Measurements from ENCODE around the gene EPYC. TPM values are rescaled to one million over a fixed set of nuclear protein-coding genes. Genes with fewer than 3 reads are reported as not detected.

EPYC gene
- total and polyA plus RNA-seq, 12 donors = 0.78 TPM; not detected in 11

DNA sequence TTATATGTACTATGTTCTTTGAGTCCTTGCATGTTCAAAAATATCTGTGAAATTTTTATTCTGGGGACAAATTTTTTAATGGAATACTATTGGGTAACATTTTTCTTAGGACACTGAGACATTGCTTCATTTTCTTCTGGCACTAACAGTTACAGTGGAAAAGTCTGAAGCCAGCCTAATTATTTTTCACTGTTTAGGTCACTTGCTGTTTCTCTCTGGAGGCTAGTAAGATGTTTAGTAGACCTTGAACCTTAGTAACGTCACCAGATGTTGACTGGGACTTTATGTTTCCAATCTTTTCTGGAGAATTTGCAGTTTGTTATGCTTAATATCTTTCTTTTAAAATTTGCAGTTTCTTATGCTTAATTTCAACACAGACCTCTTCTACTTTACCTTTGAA lies 12.3 kb upstream of the EPYC start:
- no peaks in the 10 kb centered on the region for H3K4me1 ChIP-seq (replicated peaks in 1 of 2)
- H3K27me3 ChIP-seq = no peaks in the 10 kb centered on the region
- no peaks in the 10 kb centered on the region for H3K36me3 ChIP-seq (replicated peaks in 1 of 2)
- no peak for DNase-seq
- no peak overlapping the region for H3K4me3 ChIP-seq
- H3K27ac ChIP-seq = no peak overlapping the region
- no peaks in the 10 kb centered on the region for H3K9me3 ChIP-seq (replicated peaks in 1 of 3)
- intact Hi-C loops (cut with DNase I) = no loop called here
- TF ChIP-seq, protein P1, sequence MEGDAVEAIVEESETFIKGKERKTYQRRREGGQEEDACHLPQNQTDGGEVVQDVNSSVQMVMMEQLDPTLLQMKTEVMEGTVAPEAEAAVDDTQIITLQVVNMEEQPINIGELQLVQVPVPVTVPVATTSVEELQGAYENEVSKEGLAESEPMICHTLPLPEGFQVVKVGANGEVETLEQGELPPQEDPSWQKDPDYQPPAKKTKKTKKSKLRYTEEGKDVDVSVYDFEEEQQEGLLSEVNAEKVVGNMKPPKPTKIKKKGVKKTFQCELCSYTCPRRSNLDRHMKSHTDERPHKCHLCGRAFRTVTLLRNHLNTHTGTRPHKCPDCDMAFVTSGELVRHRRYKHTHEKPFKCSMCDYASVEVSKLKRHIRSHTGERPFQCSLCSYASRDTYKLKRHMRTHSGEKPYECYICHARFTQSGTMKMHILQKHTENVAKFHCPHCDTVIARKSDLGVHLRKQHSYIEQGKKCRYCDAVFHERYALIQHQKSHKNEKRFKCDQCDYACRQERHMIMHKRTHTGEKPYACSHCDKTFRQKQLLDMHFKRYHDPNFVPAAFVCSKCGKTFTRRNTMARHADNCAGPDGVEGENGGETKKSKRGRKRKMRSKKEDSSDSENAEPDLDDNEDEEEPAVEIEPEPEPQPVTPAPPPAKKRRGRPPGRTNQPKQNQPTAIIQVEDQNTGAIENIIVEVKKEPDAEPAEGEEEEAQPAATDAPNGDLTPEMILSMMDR (IDR thresholded peaks at IDR 0.05) = no peak
- TF ChIP-seq POLR2A (IDR thresholded peaks at IDR 0.05) = no peak
- 29 to 43% (median 34%) methylated on average over 1 of the region's 1 CpG for WGBS, 4 donors

DNA sequence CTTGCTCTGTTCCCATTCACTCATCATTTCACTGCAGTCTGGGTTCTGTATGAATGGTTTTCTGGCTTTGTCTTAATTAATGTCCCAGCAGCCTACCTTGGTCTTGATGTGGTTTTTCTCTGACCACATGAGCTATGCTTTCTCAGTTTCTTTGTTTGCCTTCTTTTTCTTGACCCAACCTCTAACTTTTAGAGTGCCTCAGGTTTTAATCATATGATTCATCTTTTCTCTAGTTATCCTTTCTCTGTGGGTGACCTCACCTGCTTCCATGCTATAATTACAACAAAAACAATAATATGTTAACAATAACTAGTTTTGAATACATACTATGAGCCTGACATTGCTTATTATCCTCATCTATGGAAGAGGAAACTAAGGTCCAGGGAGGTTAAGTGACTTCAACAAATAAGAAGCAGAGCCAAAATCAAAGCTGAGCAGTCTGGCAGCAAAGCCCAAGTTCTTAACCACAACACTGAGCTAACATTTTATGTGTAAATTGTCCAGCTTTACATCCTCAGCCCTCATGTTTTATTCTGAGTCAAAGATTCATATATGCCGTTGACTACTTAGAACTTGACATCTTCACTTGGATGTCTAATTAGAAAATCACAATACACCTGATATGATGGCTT lies 4.7 kb upstream of the EPYC start:
- Histone ChIP-seq H3K27ac (no peak overlapping the region), H3K36me3 (replicated peaks in 1 of 2) (no peaks in the 10 kb centered on the region), H3K4me1 (replicated peaks in 1 of 2) (no peaks in the 10 kb centered on the region), H3K9me3 (replicated peaks in 1 of 3) (no peaks in the 10 kb centered on the region), H3K27me3 (no peaks in the 10 kb centered on the region), H3K4me3 (no peak overlapping the region)
- TF ChIP-seq, protein P1 (IDR thresholded peaks at IDR 0.05) = no peak
- TF ChIP-seq POLR2A (IDR thresholded peaks at IDR 0.05) = no peak
- no peak for DNase-seq
- intact Hi-C loops (cut with DNase I) = no loop called here
- 86 to 91% (median 89%) methylated on average over 1 of the region's 1 CpG for WGBS, 4 donors

DNA sequence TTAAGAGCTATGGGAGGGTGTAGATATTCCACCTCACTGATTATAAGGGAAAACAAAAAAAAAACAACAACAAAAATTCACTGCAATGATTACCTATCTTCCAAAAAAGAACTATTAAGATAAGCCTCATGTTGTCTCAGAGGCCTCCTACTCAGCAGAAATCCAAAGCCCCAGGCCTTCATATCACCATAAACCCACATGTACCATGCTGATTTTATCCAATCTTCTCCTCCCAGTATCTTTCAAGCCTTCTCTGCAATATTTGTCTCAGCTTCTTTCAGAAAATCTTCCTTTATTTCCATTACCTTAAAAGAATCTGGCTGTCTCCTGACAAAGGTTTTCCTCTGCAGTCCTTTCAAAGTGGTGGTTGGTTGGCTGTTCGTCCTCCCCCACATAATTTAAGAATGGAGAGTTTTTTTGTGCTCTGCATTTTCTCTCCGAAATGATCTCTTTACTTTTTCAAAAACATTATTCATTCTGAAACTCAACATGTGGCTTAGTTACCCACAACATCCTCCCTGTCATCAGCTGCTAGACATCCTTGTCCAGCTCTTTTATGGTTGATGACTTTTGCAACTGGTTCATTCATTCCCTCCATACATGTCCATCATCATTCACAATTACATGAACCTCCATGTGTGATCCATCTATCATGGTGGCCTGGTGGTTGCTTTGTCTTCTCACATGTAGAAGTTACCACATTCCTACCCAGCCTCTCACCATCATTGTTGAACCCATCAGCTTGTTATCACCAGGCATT lies 2.9 kb upstream of the EPYC start:
- Histone ChIP-seq H3K4me1 (replicated peaks in 1 of 2) (no peaks in the 10 kb centered on the region), H3K9me3 (replicated peaks in 1 of 3) (no peaks in the 10 kb centered on the region), H3K36me3 (replicated peaks in 1 of 2) (no peaks in the 10 kb centered on the region), H3K27me3 (no peaks in the 10 kb centered on the region), H3K27ac (no peak overlapping the region), H3K4me3 (no peak overlapping the region)
- DNase-seq = no peak
- 53 to 71% (median 65%) methylated on average over 2 of the region's 2 CpGs for WGBS, 4 donors
- TF ChIP-seq, protein P1 (IDR thresholded peaks at IDR 0.05) = no peak
- TF ChIP-seq POLR2A (IDR thresholded peaks at IDR 0.05) = no peak
- intact Hi-C loops (cut with DNase I) = no loop called here

DNA sequence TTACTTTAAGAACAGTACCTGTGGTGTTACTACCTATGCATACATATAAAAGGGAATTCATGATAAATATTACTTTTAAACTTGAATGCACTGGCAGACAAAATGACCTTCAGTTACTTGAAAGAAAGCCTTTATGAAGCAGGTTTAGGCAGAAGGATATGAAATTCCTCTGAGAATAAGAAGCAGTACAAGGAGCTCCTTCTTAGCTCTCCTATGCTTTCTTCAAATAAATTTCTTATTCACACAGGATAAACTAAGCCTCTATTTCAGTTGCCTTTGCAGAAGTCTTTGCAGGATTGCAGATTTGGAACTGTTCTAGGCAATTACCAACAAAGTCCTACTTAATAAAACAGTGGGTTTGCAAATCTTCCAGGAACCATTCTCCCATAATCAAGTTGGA lies 1.0 kb downstream of the EPYC start:
- H3K36me3 ChIP-seq (replicated peaks in 1 of 2) = no peaks in the 10 kb centered on the region
- no peaks in the 10 kb centered on the region for H3K9me3 ChIP-seq (replicated peaks in 1 of 3)
- DNase-seq = no peak
- no peak overlapping the region for H3K4me3 ChIP-seq
- TF ChIP-seq POLR2A (IDR thresholded peaks at IDR 0.05) = no peak
- TF ChIP-seq, protein P1 (IDR thresholded peaks at IDR 0.05) = no peak
- intact Hi-C loops (cut with DNase I) = no loop called here
- H3K4me1 ChIP-seq (replicated peaks in 1 of 2) = no peaks in the 10 kb centered on the region
- no peaks in the 10 kb centered on the region for H3K27me3 ChIP-seq
- no peak overlapping the region for H3K27ac ChIP-seq

Measured in adrenal gland (tissue), 12 donors.